GM12878 (cell line): ENCODE results near the gene TMEM272. TPM values are rescaled to one million over a fixed set of nuclear protein-coding genes. Genes with fewer than 3 reads are reported as not detected.

Source experiments
- ATAC-seq: fragments of 200-7000 bp; cut with Tn5 transposase; 3 replicates; pipeline ENCODE4 v1.9.1; 2020; ENCODE audit warnings: mild to moderate bottlenecking, moderate library complexity
- BruUV-seq: library from RNA; stranded (reverse); fragments of 400-500 nt; replicated peaks from 2 replicates; lab custom pipeline; 2021; lab: Mats Ljungman, UMichigan
- CTCF ChIA-PET: fragments of 300-600 bp; sonication (Branson Sonifier 250); formaldehyde crosslinking; extraction: SDS; loops from one replicate; lab custom pipeline; 2021; ENCODE audit warnings: inconsistent platforms; lab: Yijun Ruan, JAX
- POLR2A ChIA-PET: fragments of 350-600 bp; formaldehyde crosslinking; extraction: SDS; loops from one replicate; lab custom pipeline; 2021; ENCODE audit warnings: inconsistent platforms; lab: Charles Lee
- RAD21 ChIA-PET: fragments of 300-600 bp; sonication (Branson Sonifier 250); formaldehyde crosslinking; loops from one replicate; lab custom pipeline; 2023; ENCODE audit warnings: antibody characterized with exemption; ENCODE audit not compliant: unreplicated experiment; lab: Charles Lee
- SMC1A ChIA-PET: fragments of 300-600 bp; sonication (Branson Sonifier 250); formaldehyde crosslinking; loops from one replicate; lab custom pipeline; 2023; ENCODE audit not compliant: unreplicated experiment, uncharacterized antibody; lab: Charles Lee
- DNase-seq: peaks from one replicate; pipeline ENCODE4 v3.0.0-alpha.2; 2011; ENCODE audit warnings: low read depth, low spot score
- FAIRE-seq: peaks from 3 replicates; lab custom pipeline; 2011; peaks lifted over from hg19 to GRCh38; lab: Jason Lieb, UNC
- H2AFZ ChIP-seq: 2 replicates; pipeline ENCODE4 v1.6.0; 2011; ENCODE audit warnings: low read depth, low read length, control low read depth; ENCODE audit not compliant: control insufficient read depth
- H3K27ac ChIP-seq: 2 replicates; pipeline ENCODE4 v1.5.1; 2011; ENCODE audit warnings: control low read depth; ENCODE audit not compliant: control insufficient read depth, insufficient read depth
- H3K27me3 ChIP-seq, 2 experiments: replicated peaks in 1 of 2; 2 replicates each; pipeline versions ENCODE4 v1.6.0 to v1.6.1; 2011; ENCODE audit warnings: low read length in 1 of 2; ENCODE audit not compliant: control insufficient read depth in 2 of 2, insufficient read depth in 2 of 2
- H3K36me3 ChIP-seq, 2 experiments: 2 replicates each; pipeline ENCODE4 v1.5.1; 2011; ENCODE audit warnings: low read length in 1 of 2; ENCODE audit not compliant: control insufficient read depth in 2 of 2, insufficient read depth in 2 of 2
- H3K4me1 ChIP-seq: 2 replicates; pipeline ENCODE4 v1.6.1; 2011; ENCODE audit warnings: mild to moderate bottlenecking, low read length, moderate library complexity, mixed read lengths; ENCODE audit not compliant: control insufficient read depth, insufficient read depth
- H3K4me2 ChIP-seq: 2 replicates; pipeline ENCODE4 v1.6.0; 2011; ENCODE audit warnings: control low read depth; ENCODE audit not compliant: control insufficient read depth, insufficient read depth
- H3K4me3 ChIP-seq: fragments of 200-600 bp; sonication (generic); 2 replicates; pipeline ENCODE4 v1.5.1; 2016
- H3K79me2 ChIP-seq: 2 replicates; pipeline ENCODE4 v1.6.0; 2011; ENCODE audit warnings: low read length; ENCODE audit not compliant: control insufficient read depth, insufficient read depth
- H3K9ac ChIP-seq: 2 replicates; pipeline ENCODE4 v1.8.0; 2011; ENCODE audit warnings: low read length, control low read depth, mixed read lengths; ENCODE audit not compliant: control insufficient read depth, insufficient read depth
- H3K9me3 ChIP-seq: replicated peaks from 3 replicates; pipeline ENCODE4 v1.5.1; 2011; ENCODE audit warnings: mild to moderate bottlenecking, low read length; ENCODE audit not compliant: control insufficient read depth, insufficient read depth
- H4K20me1 ChIP-seq: 2 replicates; pipeline ENCODE4 v1.6.0; 2011; ENCODE audit not compliant: control insufficient read depth, insufficient read depth
- MLLT1 ChIP-seq: fragments of 450-650 bp; IDR thresholded peaks from 2 replicates; pipeline ENCODE4 v1.6.1; 2016; ENCODE audit warnings: mild to moderate bottlenecking
- ZBTB4 ChIP-seq: fragments of 450-650 bp; formaldehyde crosslinking; IDR thresholded peaks from 2 replicates; pipeline ENCODE4 v1.4.0; 2022; ENCODE audit warnings: mild to moderate bottlenecking, moderate library complexity
- WGBS: methylation state at CpG from one replicate; pipeline ENCODE4 v1.1.6; 2016; ENCODE audit warnings: low lambda C conversion rate; ENCODE audit not compliant: insufficient replicate concordance, insufficient coverage; ENCODE audit errors: missing lambda C conversion rate; 5-methylcytosine and 5-hydroxymethylcytosine counted together
- in situ Hi-C: fragments of 300-500 bp; cut with MboI; formaldehyde crosslinking; loops from 9 replicates; pipeline ENCODE4 v1.14.3; 2018; ENCODE audit warnings: mixed read lengths
- intact Hi-C: fragments of 100-400 bp; cut with micrococcal nuclease; formaldehyde crosslinking; loops from one replicate; pipeline ENCODE4 v1.14.2; 2022; ENCODE audit not compliant: unreplicated experiment
- polyA plus RNA-seq, 11 experiments: library from polyadenylated mRNA; depleted of rRNA in 4 of 11; unstranded in 6 of 11; stranded (reverse) in 5 of 11; fragments of >200 nt; fragmentation: Nextera tagmentation in 4 of 11; fragmentation: Illumina TruSeq in 1 of 11; extraction: Ambion mirVana in 4 of 11; extraction: Trizol in 1 of 11; gene quantifications; 1 replicate in 1 of 11; 2 replicates in 10 of 11; pipeline versions ENCODE4 v1.2.1 to v1.2.3, GENCODE V29; 2011 to 2016; ENCODE audit warnings: inconsistent platforms in 2 of 11, missing spikeins in 2 of 11, low read depth in 1 of 11
- total RNA-seq, 4 experiments: library from RNA; depleted of rRNA in 3 of 4; stranded (reverse); fragments of >200 nt in 3 of 4; fragmentation: Illumina TruSeq in 1 of 4; extraction: Trizol in 1 of 4; gene quantifications; 2 replicates each; pipeline versions ENCODE4 v1.2.1 to v1.2.3, GENCODE V29; 2013 to 2021

TMEM272 gene
- total and polyA plus RNA-seq, 10 of the 15 experiments (the other 5 are each of a cell fraction or from before 2014, with no cell fraction given) = 0.01 to 0.04 TPM; not detected in 8

DNA sequence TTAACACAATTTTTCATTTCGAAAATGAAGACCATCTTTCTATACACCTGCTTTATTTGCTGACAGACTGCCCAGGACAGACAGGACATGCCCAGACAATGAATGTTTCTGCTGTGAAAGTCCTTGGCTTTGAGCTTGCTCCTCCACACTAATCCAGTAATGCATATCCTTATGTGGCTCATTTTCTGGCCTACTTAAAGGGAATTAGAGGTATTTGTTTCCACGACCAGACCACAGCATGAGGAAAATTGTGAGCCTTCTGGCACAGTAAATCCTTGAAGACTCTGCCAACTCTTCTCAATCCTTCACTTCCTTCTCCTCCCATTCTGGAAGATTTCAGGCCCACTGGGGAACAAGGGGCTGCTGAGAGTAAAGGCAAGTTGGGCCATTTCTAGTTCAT is 42.5 kb upstream of the TMEM272 start:
- DNase-seq = no peak
- BruUV-seq = no TSS peak
- Histone ChIP-seq H4K20me1 (no peaks in the 10 kb centered on the region), H2AFZ (no peak overlapping the region), H3K4me1 (no peaks in the 10 kb centered on the region)
- ChIA-PET RAD21 (no interaction called here), POLR2A (no interaction called here)
- TF ChIP-seq MLLT1 (no peak), ZBTB4 (CRISPR knock-in tag) (no peak)
- TF ChIP-seq, all 136 proteins: peak for 0
- Histone ChIP-seq H3K27me3 (0 out of 4 replicates have a peak, but pooled peaks cover 0 to 6% of the 10 kb centered on the region in 2 experiments), H3K27ac (no peak overlapping the region), H3K4me3 (no peak overlapping the region), H3K36me3 (no peaks in the 10 kb centered on the region), H3K9ac (no peak overlapping the region), H3K79me2 (no peaks in the 10 kb centered on the region), H3K9me3 (peaks cover 2% of the 10 kb centered on the region; the same call in 1 of the 3 replicates), H3K4me2 (no peak overlapping the region)
- intact Hi-C loops = no loop called here
- ChIA-PET SMC1A (no interaction called here), CTCF (interaction anchor here (2.2 kb wide), 1 partner anchor 240 kb away, joined by 7 read pairs; no protein-coding TSS in a partner anchor)
- in situ Hi-C loops = no loop called here
- no peak for FAIRE-seq
- 4% methylated on average over 2 of the region's 2 CpGs for WGBS
- ATAC-seq = no peak
